Bone marrow (tissue), 2 donors: Measurements from ENCODE around the gene SPG7.
"Not testable (repeated sequence)": the region's sequence is repeated elsewhere in the genome, so short reads cannot be mapped to it uniquely, and the experiment has no call there.

Experiments used
- DNase-seq, 2 donors: peaks; one replicate each; lab custom pipeline; 2025; lab: John Stamatoyannopoulos, UW

Gene SPG7

DNA sequence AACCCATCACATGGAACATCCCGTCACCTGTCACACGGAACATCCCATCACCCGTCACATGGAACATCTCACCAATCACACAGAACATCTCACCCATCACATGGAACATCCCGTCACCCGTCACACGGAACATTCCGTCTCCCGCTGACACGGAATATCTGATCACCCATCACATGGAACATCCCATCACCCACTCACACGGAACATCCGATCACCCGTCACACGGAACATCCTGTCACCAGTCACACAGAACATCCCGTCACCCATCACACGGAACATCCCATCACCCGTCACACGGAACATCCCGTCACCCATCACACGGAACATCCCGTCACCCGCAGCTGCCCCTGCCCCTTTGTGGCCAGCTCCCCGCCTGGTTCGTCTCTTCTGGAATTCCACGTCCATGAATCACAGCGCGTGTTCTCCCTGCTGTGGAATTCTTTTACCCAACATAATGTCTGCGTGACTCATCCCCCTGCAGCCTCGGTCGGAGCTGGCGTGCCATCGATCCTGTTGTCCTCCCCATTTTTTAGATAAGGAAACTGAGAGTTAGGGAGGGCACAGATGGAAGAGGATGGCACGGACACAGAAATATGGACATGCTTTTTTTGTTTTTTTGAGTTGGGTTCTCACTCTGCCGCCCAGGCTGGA, 73.0 kb downstream of the SPG7 start:
- DNase-seq = no peak

DNA sequence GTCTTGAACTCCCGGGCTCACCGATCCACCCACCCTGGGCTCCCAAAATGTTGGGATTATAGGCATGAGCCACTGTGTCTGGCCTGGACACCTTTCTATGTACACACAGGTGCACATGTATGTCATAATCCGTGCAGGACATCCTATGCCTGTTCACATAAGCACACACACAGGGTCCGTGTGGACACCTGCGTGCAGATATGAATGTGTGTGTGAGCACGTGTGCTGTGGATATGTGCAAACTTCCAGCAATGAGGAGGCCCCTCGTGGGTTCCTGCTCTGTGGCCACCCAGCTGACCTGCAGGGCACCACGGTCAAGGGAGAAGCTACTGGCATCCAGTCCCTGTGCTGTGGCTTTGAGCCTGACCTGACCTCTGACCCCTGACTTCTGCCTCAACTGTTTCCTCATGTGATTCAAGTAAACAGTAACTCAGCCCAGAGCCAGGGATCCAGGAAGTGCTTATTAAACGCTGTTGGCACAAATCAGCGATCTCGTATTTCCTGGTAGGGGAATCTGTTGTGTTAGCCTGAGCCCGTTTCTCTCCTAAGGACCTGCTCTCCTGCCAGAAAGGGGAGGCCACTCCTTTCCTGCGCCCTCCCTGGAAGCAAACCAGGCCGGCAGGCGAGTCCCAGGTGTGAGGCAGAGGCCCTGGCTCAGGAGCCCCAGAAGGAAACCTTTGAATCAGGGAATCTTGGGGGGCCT, 73.8 kb downstream of the SPG7 start:
- no peak for DNase-seq

DNA sequence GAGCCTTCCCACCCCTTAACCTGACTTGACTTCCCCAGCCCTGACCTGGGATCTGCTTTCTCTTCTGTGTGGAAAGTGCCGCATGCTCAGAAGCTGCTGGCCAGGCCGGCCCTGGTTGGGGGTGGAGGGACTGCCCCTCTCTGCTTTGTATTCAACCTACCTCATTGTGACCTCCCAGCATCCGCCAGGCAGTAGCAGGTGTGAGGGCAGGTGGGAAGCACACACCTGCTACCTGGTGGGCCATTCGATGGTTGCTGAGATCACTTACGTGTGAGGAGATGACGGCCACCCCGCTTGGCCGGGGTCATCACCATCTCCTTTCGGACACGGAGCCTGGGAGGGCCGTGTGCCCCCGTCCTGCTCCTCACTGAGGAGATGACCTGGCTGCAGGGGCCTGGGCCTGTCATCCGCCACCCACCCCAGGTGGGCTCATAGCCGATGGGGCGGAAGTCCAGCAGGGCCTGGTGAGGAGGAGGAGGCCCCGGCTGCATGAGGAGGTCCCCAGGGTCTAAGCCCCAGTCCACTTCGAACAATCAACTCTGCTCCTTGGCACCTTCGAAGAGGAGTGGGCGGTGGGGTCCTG, 74.5 kb downstream of the SPG7 start:
- DNase-seq = no peak

DNA sequence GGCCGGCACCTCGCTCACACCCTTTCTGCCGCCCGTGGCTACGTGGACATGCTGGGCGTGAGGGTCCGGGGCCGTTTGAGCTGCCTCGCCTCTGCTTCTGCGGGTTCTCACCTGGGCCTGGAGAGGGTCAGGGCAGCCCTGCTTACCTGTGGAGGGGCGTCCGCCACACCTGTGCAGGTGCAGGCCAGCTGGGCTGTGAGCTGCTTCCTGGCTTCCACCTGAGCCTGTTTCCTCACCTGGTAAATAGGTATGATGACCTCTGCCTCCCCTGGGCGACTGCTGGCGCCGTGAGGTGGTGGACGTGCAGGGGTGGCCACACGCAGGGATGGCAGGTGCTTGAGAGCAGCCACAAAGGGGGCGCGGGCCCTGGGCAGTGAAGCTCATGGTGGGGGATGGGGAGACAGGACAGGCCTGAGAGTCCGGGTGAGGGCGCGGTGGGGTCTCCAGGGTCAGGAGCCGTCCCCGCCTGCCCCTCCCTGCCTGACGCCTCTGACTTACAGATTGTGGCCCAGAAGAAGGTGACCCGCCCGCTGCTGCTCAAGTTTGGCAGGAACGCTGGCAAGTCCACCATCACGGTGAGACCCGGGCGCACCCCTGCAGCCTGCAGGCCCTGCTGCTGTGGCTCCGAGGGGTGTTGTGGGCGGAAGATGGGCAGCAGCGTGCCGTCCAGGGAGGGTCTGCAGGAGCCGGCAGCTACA, 75.1 kb downstream of the SPG7 start:
- no peak for DNase-seq

DNA sequence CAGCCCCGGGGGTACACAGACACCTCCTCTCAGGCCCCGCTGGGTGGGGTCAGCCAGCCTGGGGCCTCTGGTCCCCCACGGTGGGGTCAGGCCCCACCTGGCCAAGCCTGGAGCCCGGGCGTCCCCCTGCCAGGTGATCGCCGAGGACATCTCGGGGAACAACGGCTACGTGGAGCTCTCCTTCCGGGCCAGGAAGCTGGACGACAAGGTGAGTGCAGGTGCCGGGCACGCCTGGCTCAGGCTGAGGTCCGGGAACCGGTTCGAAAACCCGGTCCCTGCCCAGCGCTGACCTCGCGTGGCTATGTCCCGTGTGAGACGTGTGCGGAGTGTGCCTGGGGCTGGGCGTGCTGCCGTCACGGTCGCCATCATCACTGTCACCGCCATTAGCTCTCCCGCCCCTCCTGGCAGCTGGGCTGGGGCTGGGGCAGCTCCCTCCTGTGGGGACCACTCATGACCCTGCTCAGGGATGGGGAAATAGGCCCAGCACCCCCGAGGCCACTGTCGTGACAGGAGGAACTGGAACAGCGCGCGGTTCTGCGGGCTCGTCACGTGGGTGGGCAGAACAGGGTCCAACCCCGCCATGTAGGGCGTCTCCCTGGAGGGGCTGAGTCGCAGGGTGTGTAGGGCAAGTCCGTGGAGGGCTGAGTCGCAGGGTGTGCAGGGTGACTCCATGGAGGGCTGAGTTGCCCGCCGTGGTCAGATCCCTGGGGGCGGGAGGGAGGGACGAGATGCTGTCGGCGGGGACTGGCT, 75.9 kb downstream of the SPG7 start:
- no peak for DNase-seq

DNA sequence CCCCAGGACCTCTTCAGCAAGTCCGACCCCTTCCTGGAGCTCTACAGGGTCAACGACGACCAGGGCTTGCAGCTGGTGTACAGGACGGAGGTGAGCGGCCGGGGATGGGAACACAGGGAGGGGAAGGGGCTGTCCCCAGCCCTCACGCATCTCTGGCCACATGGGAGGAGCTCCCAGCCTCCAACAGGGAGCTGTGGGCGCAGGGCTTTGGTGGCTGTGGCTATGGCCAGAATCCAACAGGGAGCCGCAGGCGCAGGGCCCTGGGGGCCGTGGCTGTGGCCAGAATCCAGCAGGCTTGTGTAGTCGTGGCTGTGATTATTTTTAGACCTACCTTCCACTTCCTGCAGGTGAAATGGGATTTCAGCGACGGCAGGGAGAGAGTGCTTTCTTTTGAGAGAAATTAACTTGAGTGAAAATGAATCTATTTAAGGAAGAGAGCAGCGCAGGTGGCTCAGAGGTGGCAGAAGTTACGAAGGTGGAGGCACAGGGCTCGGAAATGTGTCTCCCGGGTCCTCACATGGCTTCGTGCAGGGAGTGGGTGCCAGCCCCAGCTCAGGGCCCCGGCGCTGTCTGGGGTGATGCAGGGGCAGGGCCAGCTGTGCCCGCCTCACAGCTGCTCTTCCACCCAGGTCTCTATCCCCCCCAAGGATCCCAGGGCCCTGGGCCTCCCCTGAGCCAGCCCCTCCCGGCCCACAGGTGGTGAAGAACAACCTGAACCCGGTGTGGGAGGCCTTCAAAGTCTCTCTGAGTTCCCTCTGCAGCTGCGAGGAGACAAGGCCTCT, 76.8 kb downstream of the SPG7 start:
- no peak for DNase-seq

DNA sequence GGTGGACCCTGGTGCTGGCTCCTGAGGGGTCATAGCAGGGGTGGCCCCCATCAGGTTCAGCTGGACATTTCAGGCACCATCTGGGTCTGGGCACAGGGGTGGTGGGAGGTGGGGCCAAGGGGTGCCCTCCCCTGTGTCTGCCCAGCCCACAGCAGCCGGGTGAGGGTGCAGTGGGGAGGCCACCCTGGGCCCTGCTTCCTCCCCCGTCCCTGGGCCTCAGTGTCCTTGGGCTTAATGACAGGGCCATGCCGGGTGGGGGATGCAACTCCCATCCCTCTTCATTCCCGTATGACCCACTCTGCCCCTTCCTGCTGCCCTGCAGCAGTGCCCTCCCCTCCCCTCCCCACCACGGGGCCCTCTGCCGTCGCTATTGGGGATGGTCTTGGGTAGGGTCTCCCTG, 78.0 kb downstream of the SPG7 start:
- no peak for DNase-seq

DNA sequence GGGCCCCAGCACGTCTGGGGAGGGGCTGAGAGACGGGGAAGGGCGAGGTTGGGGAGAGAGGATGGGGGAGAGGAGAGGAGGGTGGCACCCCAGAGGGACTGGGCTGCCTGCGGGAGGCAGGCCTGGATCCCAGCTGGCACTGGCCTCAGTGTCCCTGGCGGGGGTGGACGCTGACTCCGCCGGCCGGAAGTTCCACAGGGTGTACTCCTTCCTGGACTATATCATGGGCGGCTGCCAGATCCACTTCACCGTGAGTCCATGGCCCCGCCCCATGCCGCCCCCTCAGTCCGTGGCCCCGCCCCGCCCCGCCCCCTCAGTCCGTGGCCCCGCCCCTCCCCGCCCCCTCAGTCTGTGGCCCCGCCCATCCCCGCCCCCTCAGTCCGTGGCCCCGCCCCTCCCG, 78.7 kb downstream of the SPG7 start:
- no peak for DNase-seq

DNA sequence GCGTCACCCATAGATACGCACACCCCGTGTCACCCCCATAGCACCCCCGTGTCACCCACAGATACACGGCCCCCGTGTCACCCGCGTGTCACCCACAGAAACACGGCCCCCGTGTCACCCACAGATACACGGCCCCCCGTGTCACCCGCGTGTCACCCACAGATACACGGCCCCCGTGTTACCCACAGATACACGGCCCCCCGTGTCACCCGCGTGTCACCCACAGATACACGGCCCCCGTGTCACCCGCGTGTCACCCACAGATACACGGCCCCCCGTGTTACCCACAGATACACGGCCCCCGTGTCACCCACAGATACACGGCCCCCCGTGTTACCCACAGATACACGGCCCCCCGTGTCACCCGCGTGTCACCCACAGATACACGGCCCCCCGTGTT, 79.5 kb downstream of the SPG7 start:
- DNase-seq = not testable (repeated sequence)

DNA sequence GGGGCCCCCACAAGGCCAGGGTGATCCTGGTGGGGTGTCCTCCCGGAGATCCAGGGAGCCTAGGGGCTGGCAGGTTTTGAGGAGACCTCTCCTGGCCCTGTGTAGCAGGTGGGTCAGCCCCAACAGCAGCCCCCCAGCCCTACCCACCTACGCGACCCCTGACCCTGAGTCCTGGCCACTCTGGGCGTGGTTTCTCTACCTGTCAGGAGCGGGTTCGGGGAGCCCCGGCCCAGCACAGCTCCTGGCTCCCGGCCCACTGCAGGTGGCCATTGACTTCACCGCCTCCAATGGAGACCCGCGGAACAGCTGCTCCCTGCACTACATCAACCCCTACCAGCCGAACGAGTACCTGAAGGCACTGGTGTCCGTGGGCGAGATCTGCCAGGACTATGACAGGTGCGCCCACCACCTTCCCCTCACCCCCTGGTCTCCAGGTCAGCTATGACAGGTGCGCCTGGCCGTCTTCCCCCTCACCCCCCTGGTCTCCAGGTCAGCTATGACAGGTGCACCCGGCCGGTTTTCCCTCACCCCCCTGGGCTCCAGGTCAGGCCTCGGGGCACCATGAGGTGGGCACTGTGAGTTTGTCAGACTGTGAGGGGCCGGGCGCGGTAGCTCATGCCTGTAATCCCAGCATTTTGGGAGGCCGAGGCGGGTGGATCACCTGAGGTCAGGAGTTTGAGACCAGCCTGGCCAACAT, 80.4 kb downstream of the SPG7 start:
- no peak for DNase-seq

DNA sequence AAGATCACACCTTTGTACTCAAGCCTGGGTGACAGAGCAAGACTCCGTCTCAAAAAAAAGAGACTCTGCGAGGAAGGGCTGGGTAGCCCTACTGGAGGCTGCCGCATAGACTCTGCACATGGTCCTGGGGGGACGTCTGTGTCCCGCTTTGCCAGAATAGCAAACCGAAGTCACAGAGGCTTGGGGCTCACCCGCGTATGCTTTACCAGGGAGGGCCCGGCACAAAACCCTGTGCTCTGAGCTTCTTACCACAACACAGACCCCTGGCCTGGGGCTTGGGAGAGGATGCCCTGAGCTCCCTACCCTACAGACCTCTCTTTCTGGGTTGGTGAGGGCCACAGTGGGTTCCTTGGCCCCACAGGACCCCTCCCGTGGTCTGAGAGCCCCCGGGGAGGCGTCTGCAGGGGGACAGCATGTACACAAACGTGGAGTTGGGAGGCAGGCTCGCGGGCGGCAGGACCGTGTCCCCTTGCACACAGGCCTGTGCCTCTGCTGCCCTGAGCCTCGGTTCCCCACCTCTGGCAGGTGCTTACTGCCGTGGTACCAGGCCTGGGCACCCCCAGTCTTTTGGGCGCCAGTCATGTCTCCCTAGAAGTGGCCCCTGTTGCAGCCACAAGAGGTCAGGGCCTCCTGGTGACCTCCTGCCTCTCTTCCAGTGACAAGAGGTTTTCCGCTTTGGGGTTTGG, 81.2 kb downstream of the SPG7 start:
- DNase-seq = no peak

DNA sequence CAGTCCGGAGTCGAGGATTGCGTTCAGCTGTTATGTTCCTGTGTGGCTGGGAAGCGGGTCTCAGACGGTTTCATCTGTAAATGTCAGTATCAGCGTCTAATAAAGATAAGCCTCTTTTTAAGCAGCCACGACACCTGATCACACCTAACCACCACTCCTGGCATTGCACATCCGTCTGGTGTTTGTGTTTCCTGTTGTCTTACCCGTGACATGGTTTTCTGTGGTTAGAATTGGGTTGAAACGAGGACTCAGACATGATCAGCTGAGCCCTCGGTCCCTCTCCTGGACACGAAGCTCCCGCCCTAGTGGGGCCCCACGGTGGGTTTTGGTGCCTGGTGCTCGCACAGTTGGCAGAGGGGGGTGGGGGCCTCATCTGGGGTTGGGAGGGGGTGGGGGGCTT, 85.6 kb downstream of the SPG7 start:
- DNase-seq = no peak

DNA sequence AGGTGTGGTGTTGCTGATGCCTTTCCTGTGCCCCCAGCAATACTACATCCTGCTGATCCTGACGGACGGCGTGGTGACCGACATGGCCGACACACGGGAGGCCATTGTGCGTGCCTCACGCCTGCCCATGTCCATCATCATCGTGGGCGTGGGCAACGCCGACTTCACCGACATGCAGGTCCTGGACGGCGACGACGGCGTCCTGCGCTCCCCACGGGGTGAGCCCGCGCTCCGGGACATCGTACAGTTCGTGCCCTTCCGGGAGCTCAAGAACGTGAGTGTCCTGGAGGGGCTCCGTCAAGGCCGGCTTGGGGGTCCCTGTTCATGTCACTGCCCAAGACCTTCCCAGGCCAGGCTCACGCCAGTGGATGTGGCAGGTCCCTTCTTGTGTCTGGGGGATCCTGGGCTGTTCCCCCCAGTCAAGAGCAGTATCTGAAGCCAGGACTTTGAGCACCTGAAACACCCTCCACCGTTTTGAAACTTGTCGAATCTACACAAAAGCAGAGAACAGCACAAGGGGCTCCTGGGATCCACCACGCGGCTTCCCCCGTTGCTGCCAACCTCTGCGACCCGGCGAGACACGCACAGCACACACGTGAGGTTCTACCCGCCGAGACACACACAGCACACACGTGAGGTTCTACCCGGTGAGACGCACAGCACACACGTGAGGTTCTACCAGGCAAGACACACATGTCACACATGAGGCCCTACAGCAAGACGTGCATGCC, 87.3 kb downstream of the SPG7 start:
- no peak for DNase-seq

DNA sequence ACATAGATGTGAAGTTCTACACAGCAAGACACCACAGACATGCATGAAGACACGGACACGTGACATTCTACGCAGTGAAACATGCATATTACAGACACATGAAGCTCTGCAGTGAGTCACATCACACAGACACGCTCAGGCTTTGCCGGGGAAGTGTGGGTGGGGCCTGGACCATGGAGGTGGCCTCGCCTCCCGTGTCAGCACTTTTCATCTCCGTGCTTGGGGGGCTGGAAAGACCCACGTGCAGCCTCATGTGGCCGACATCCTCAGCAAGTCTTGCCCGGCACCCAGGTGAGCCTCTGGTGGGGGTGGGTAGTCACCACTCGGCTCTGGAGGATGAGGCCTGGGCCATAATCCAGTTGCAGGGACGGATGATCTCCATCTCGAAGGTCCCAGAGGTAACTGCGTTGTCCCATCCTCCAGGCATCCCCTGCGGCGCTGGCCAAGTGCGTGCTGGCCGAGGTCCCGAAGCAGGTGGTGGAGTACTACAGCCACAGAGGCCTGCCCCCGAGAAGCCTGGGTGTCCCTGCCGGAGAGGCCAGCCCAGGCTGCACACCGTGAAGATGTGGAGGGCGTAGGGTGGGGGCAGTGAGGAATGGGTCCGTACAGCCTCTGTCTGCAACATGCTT, 88.0 kb downstream of the SPG7 start:
- no peak for DNase-seq

DNA sequence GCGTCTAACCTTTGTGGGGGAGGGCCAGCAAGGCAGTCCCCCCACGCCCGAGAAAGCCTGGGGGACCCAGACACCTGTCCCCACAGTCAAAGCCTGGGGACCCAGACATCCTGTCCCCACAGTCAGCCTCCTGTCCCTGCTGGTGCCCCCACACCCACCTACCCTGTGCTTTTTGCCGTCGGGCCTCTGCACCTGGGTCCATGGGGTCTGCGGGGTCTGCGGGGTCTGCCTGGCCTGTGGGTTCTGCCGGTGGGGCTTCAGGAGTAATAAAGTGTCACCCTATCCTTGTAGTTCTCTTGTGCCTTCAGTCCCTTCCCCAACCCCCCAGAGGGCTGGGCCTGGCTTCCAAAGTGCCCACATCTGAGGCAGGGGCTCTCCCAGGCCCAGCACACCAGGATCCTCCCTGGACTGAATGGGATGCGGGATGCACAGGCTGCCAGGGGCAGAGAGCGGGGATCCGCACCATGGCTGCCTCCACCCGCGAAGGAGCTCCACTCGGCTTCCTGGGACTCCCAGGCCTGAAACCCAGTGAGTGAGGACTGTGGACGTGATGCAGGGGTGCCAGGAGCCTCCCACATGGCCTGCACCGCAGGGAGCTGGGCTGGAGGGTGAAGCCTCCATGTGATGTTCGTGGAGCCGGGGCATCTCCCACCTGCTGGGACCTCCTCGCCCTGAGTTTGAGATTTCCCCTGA, 88.9 kb downstream of the SPG7 start:
- no peak for DNase-seq

DNA sequence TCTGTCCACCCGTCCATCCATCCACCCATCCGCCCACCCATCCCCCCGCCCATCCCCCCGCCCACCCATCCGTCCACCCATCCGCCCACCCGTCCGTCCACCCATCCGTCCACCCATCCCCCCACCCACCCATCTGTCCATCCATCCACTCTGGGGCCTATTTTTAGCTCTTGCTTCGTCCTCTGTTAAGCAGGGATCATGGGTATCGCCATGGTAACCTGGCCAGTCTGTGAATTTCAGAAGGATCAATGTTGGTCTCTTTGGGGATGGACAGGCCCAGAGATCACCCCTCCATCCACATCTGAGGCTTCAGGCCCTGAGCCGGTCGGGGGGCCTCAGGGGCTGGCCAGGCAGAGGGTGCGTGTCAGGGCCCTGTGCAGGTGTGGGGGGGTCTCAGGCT, 90.0 kb downstream of the SPG7 start:
- no peak for DNase-seq

DNA sequence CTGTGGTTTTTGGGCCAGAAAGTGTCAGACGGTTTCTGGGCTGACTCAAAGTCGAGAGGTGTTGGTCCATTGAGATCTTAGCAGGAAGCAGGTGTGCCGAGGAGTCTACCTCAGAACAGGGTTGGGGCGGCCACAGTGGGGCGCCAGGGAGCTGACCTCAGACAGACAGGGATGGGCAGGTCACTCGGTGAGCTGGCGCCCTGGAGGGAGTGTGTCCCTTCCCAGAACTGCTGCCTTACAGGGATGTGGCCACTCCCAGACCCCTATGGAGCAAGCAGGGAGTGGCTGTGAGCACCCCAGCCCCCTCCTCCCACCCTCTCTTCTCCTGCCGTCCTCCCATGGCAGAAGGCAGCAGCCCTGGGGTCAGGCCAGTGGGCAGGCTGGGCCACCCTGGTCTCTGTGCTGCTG, 91.3 kb downstream of the SPG7 start:
- DNase-seq = no peak

DNA sequence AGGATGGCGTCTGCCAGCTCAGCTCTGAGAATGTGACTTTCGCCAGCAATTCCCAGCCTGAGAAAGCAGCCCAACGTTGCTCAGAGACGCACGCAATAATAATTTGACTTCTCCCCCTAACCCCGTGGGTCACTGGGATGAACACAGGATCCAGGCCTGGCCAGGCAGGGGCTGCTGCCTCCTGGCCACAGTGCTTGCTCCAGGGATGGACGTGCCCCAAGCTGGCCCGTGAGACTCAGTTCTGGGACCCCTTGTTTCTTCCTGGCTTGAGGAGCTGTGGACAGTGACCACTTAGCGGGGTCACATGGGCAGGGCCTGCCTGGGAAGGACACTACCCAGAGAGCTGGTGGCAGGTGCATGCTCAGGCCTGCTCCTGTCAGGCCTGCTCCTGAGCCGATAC, 91.7 kb downstream of the SPG7 start:
- no peak for DNase-seq

DNA sequence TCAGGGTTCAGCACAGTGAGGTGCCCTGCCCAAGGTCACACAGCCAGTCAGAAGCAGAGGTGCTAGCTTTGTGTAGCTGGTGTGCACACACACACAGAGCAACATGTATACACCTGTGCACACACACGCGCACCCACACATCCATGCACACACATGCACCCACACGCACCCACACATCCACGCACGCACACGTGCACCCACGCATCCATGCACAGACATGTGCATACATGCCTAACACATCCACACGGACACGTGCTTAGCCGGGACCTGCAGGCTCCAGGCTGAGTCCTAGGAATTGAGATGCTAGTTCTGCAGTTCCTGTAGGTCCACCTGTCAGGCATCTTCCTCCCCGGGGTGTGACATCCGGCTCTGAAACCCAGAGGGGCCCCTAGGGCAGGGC, 92.2 kb downstream of the SPG7 start:
- no peak for DNase-seq
